Esophagus muscularis mucosa (tissue), 3 donors: ENCODE data around the gene OR2V2.

Source experiments
- CTCF ChIP-seq, 3 experiments: fragments of 200-600 bp in 2 of 3; fragments of 450-650 bp in 1 of 3; sonication (generic) in 2 of 3; IDR thresholded peaks; one replicate each; pipeline ENCODE4 v1.5.1; 2017 to 2019; ENCODE audit warnings: antibody characterized with exemption in 3 of 3, mild to moderate bottlenecking in 2 of 3, moderate library complexity in 1 of 3
- POLR2A ChIP-seq: fragments of 450-650 bp; IDR thresholded peaks from one replicate; pipeline ENCODE4 v1.6.1; 2017; ENCODE audit warnings: antibody characterized with exemption, moderate library complexity, mild to moderate bottlenecking, low read depth

DNA sequence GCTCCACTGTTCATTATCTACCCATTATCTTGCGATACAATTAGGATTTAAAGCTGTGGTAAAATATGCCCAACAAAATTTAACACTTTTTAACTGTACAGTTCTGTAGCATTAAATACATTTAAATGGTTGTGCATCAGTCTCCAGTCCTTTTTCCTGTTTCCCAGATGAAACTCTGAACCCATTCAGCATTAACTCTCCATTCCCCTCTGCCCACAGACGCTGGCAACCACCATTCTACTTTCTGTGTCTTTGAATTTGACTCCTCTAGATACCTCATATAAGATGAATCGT is 60.5 kb downstream of the OR2V2 start:
- TF ChIP-seq CTCF (IDR thresholded peaks at IDR 0.05) (no peak), POLR2A (no peak)
